Measurements from ENCODE around the gene INSC. TPM values are rescaled to one million over a fixed set of nuclear protein-coding genes. Genes with fewer than 3 reads are reported as not detected.

Gene INSC
- total RNA-seq, 2 experiments from 2014 or later = 0.49 to 0.61 TPM

DNA sequence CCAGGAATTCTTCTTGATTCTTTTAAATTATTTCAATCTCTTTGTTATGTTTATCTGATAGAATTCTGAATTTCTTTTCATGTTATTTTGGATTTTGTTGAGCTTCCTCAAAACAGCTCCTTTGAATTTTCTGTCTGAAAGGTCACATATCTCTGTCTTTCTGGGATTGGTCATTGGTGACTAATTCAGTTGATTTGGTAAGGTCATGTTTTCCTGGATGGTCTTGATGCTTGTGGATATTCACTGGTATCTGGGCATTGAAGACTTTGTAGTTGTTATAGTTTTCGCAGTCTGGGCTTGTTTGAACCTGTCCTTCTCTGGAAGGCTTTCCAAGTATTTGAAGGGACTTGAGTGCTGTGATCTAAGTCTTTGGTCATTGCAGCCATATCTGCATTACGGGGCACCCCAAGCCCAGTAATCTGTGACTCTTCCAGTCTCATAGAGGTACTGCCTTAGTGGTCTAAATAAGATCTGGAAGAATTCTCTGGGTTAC is 18.9 kb upstream of the INSC start:
- CTCF ChIA-PET = interaction anchor here (1.2 to 2.1 kb wide), 3 partner anchors 10 to 64 kb away, joined by 3 to 6 read pairs (median 3); no protein-coding TSS in a partner anchor
- DNase-seq = no peak
- no peak for ATAC-seq
- no peak overlapping the region for H3K27ac Mint-ChIP-seq
- H3K36me3 Mint-ChIP-seq = no peaks in the 10 kb centered on the region
- H3K4me3 Mint-ChIP-seq = no peak overlapping the region
- H3K4me1 Mint-ChIP-seq = peaks cover 11% of the 10 kb centered on the region
- no peaks in the 10 kb centered on the region for H3K9me3 Mint-ChIP-seq (ENCODE audit: low read depth)
- H3K27me3 Mint-ChIP-seq = peaks cover 23% of the 10 kb centered on the region

DNA sequence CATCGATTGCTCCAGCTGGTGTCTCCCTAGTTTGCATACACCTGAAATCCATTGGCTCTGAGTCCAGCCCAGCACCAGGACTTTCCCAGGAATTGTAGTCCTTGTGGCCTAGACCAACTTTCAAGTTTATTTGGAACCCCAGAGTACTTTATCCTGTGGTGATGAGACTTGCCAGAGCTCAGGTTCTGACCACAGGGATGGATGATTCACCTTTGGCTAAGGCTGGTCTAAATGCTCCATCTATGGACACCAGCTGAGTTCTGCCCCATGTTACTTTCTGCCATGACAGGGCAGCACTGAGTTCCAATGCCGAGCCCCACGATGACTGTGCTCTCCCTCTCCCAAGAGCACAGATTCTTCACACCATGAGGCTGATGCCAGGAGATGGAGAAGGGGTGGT is 17.3 kb upstream of the INSC start:
- DNase-seq (no peak), ATAC-seq (no peak)
- CTCF ChIA-PET = interaction anchor here (0.9 to 2.1 kb wide), 2 partner anchors 62 to 189 kb away, joined by 4 to 6 read pairs; no protein-coding TSS in a partner anchor
- Mint-ChIP-seq H3K9me3 (ENCODE audit: low read depth) (no peaks in the 10 kb centered on the region), H3K27ac (no peak overlapping the region), H3K27me3 (peaks cover 23% of the 10 kb centered on the region), H3K4me1 (peaks cover 13% of the 10 kb centered on the region), H3K4me3 (no peak overlapping the region), H3K36me3 (no peaks in the 10 kb centered on the region)

DNA sequence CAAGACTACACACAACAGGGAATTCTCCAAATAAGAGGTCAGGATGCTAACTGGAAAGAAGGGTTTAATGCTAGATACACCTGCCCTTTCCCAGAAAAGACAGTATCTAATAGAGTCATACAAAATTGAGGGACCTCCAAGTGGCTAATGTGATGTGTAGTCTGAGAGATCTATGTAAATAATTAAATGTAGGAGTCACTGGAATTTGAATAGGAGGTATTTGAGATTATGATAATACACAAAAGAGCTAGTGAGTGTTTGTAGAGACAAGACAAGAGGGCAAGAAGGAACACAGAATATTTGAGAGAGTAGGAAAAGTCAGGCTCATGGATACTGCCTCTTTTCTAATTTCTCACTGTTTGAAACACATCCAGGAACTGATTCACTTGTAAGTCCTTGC is 15.5 kb upstream of the INSC start:
- H3K4me3 Mint-ChIP-seq = no peak overlapping the region
- no peak overlapping the region for H3K27ac Mint-ChIP-seq
- no peak for DNase-seq
- ATAC-seq = no peak
- H3K27me3 Mint-ChIP-seq = peaks cover 29% of the 10 kb centered on the region
- no peaks in the 10 kb centered on the region for H3K36me3 Mint-ChIP-seq
- H3K4me1 Mint-ChIP-seq = peaks cover 2% of the 10 kb centered on the region
- CTCF ChIA-PET = interaction anchor here (0.7 to 5.8 kb wide), 9 partner anchors 11 to 192 kb away, joined by 3 to 59 read pairs (median 15); partner anchors contain the start of gene INSC
- H3K9me3 Mint-ChIP-seq (ENCODE audit: low read depth) = no peaks in the 10 kb centered on the region

DNA sequence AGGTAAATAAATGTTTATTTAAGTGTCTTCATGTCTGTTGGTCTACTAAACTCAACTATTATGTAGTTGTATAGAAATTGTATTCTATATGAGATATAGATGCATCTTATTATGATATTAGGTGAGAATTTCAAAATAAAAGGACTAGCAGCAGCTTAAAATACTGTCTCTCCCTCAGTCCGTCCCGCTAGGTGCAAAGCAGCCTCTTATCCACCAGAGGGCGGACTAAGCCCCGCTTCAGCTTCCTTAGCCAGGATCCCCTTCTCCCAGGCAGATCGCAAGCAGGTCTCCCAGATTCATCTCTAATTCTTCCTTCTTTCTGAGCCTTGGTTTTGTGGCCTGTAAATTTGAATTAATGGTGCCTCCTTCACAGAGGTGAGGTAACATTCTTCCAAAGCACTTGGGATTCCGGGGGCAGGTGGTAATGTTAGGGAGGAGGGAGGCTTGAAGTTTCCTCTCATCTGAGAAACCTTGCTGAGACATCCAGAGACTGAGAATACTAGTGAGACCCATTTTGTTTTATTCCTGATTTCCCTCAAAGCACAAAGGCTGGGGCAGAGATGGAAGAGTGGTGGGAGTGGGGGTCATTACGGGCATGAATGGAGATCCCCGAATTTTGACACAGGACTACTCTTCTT is 13.5 kb upstream of the INSC start:
- H3K9me3 Mint-ChIP-seq (ENCODE audit: low read depth) = no peaks in the 10 kb centered on the region

DNA sequence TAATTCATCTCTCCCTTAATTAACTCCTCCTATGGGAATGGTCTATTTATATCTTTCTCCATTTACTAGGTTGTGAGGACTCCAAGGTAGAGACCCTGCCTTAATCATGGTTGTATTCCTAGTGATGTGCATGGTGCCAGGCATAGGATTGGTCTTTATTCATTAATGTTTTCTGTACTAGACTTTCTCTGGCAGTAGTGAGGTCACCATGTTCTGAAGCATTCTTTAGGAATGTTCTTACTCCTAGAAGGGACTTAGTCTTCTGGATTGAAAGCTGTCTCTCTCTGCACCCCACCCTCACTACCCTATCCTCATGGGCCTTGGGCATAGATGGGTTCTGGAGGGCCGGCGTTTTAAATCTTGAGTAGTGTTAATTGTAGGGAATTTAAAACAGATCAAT is 10.6 kb upstream of the INSC start:
- CTCF ChIA-PET = interaction anchor here (1.5 to 5.8 kb wide), 3 partner anchors 28 to 196 kb away, joined by 5 to 59 read pairs (median 5); no protein-coding TSS in a partner anchor
- peaks cover 14% of the 10 kb centered on the region for H3K27me3 Mint-ChIP-seq

More for the DNA sequence above, 13.5 kb upstream of the INSC start:
- CTCF ChIA-PET = interaction anchor here (0.6 to 5.8 kb wide), 28 partner anchors 9 to 1358 kb away, joined by 3 to 59 read pairs (median 4); partner anchors contain the start of genes CALCB and INSC
- Mint-ChIP-seq H3K27ac (no peak overlapping the region), H3K4me3 (no peak overlapping the region), H3K36me3 (no peaks in the 10 kb centered on the region), H3K4me1 (peaks cover 6% of the 10 kb centered on the region), H3K27me3 (peaks cover 29% of the 10 kb centered on the region)
- DNase-seq = peak; percentile 71
- peak; percentile 80 for ATAC-seq

DNA sequence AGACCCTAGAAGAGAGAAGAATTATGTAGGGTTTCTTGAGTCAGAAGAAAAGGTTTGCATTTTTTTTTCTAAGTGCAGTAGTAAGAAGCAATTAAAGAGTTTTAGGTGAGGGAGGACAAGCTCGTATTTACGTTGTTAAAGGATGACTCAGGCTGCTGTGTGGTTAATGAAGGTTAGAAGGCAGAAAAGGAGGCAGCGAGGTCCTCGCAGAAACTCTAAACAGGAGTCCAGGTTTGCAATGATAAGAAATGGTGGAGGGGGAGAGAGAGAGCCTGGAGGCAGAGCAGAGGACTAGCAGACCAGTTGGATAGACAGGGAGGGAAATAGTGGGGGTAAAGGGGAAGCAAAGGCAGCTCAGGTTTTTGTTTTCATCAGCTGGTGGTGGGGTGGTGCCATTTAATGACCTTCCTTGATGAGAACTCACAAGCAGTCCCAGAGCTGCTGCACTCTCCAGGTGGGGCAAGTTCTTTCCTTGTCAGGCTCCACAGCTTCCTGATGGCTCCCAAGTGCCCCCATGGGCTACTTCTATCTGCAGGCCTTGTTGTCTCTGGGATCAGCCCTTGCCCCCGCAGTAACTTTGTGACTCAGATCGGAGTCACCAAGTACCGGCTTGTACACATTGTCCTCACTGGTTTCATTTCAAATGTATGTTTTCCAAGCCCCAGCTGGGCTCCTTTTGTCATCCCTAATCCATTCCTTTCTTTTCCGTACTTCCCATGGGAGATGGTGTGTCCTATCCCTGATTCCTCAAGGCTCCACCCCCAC is 8.3 kb upstream of the INSC start:
- H3K9me3 Mint-ChIP-seq (ENCODE audit: low read depth) = no peaks in the 10 kb centered on the region
- ATAC-seq (no peak), DNase-seq (no peak)
- H3K27ac Mint-ChIP-seq = no peak overlapping the region
- no peak overlapping the region for H3K4me3 Mint-ChIP-seq
- peaks cover 16% of the 10 kb centered on the region for H3K4me1 Mint-ChIP-seq
- CTCF ChIA-PET = interaction anchor here (1.1 to 1.6 kb wide), 2 partner anchors 10 to 15 kb away, joined by 3 read pairs; no protein-coding TSS in a partner anchor
- H3K36me3 Mint-ChIP-seq = no peaks in the 10 kb centered on the region
- peaks cover 5% of the 10 kb centered on the region for H3K27me3 Mint-ChIP-seq

More for the DNA sequence above, 10.6 kb upstream of the INSC start:
- DNase-seq (no peak), ATAC-seq (no peak)
- Mint-ChIP-seq H3K36me3 (no peaks in the 10 kb centered on the region), H3K4me3 (no peak overlapping the region), H3K9me3 (ENCODE audit: low read depth) (no peaks in the 10 kb centered on the region), H3K4me1 (peaks cover 18% of the 10 kb centered on the region), H3K27ac (no peak overlapping the region)

DNA sequence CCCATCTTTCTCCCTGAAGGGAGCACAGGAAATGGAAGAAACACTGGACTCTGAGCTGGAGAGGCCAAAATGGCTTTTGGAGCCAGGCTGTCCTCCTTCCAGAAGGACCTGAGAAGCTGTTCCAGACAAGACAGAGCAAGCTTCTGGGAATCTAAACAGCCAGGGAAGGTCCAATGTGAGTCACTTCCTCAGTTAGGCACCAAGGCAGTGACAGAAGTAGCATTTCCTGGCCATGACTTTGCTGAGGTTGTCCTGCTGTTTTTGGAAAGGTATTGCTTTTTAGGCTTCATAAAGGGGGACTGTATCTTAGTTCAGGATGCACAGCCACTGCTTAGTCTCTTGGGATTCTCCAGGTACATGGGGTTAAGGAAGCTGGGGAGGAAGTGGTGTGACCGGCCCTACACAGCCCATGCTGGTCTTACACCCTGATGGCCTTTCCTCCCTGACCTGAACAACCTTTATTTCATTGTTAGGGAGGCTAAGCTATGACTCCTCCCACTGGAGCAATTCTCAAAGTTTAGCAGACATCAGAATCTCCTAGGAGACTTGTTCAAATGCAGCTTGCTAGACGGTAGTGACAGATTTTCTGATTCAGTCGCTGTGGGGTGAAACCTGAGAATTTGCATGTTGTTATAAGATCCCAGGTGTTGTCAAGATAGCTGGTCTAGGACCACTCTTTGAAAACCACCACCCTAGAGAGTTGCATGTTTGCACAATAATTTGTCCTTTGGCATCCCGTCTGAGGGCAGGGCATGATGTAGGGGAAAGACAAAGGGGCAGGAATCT is 6.8 kb upstream of the INSC start:
- DNase-seq = no peak
- no peaks in the 10 kb centered on the region for H3K36me3 Mint-ChIP-seq
- H3K4me1 Mint-ChIP-seq = peaks cover 16% of the 10 kb centered on the region
- no peak overlapping the region for H3K4me3 Mint-ChIP-seq
- no peak overlapping the region for H3K27ac Mint-ChIP-seq
- H3K9me3 Mint-ChIP-seq (ENCODE audit: low read depth) = no peaks in the 10 kb centered on the region
- CTCF ChIA-PET = no interaction called here
- no peak for ATAC-seq
- H3K27me3 Mint-ChIP-seq = peaks cover 5% of the 10 kb centered on the region

DNA sequence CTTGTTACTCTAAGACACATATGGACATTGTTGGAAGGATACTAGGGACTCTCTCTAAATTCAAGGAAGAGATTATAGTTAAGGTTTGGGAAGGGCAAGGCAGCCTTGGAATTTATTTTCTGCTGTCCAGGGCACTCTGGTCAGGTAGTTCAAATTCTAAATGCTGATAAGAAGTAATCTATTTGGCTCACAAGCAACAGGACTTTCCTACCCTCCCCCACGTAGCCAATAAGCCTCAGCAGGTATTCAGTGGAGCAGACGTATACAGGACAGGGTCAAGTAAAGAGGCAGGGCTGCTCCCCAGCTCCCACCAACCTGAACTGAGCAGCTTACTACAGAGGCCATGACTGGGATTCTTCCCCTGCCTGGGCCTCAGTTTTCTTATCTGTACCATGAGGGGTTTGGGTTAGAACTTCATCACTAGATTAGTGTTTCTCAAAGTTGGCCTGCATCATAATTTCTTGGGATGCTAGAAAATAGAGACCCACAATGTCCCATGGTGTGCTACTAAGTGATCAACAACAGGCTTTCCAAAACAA is 6.1 kb upstream of the INSC start:
- peaks cover 23% of the 10 kb centered on the region for H3K4me1 Mint-ChIP-seq
- CTCF ChIA-PET = no interaction called here
- ATAC-seq (no peak), DNase-seq (no peak)
- H3K36me3 Mint-ChIP-seq = no peaks in the 10 kb centered on the region
- H3K4me3 Mint-ChIP-seq = no peak overlapping the region
- no peaks in the 10 kb centered on the region for H3K9me3 Mint-ChIP-seq (ENCODE audit: low read depth)
- peaks cover 6% of the 10 kb centered on the region for H3K27me3 Mint-ChIP-seq
- H3K27ac Mint-ChIP-seq = no peak overlapping the region

DNA sequence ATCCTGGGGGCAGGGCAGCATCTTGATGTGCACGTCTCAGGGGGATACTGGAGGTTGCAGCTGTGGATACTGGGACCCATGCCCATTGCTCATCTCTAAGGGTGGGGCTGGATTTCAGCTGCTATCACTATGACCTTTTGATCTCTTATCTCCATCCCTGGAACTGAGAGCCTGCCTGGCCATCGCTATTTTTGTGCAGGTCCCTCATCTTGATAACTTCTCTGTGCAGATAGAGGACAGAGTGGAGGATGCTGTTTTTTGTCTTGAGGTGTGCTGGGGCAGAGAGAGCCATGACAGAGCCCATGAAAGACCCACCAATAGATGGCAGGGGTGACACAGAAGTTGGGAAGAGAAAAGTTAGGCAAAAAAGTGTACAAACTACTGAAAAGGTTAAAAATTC is 5.1 kb upstream of the INSC start:
- Mint-ChIP-seq H3K27me3 (peaks cover 10% of the 10 kb centered on the region), H3K9me3 (ENCODE audit: low read depth) (no peaks in the 10 kb centered on the region), H3K36me3 (no peaks in the 10 kb centered on the region), H3K27ac (no peak overlapping the region), H3K4me3 (no peak overlapping the region), H3K4me1 (peaks cover 29% of the 10 kb centered on the region)
- CTCF ChIA-PET = interaction anchor here (1.2 to 2.5 kb wide), 3 partner anchors 9 to 98 kb away, joined by 3 to 7 read pairs (median 4); no protein-coding TSS in a partner anchor
- ATAC-seq = no peak
- no peak for DNase-seq

DNA sequence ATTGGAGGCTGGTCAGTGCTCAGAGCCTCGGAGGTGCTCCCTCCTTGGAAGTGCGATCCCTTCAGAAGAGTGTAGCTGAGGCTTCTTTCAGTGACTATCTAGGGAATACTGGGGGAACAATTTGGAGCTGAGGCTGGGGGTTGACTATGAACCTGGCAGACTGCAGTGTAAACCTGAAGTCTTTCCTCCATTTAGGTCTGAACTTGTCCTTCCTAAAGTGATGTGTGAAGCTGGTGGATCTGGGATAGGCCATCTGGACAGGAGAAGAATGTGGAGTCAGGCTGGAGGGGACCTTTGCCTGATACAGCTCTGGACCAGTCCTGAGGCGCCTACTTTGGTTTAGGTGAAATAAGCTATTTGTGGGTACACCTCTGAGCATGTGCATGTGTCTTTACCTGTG is 3.5 kb upstream of the INSC start:
- H3K27ac Mint-ChIP-seq = no peak overlapping the region
- no peaks in the 10 kb centered on the region for H3K9me3 Mint-ChIP-seq (ENCODE audit: low read depth)
- no peak overlapping the region for H3K4me3 Mint-ChIP-seq
- ATAC-seq (no peak), DNase-seq (no peak)
- H3K36me3 Mint-ChIP-seq = no peaks in the 10 kb centered on the region
- peaks cover 25% of the 10 kb centered on the region for H3K27me3 Mint-ChIP-seq
- CTCF ChIA-PET = interaction anchor here (0.9 to 2.5 kb wide), 3 partner anchors 10 to 15 kb away, joined by 3 to 7 read pairs (median 5); no protein-coding TSS in a partner anchor
- H3K4me1 Mint-ChIP-seq = peaks cover 28% of the 10 kb centered on the region

DNA sequence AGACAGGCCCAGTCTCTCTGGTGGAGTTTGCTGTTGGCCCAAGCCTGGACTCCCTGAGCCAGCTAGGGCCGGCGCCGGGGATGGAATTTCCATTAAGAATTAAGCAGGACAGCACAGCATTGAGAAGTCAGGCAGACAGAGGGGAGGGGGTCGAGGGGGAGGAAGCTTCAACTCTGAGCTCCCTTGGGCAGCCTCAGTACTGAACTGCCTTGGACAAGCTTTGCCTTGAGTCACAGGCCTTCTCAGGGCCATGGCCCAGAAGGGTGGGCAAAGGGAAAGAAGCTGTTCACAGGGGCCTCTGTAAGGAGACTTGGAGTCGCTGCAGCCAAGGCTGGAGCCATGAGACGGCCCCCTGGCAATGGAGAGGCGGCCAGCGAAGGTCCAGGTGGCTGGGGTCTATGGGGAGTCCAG is 2.6 kb upstream of the INSC start:
- Mint-ChIP-seq H3K27ac (no peak overlapping the region), H3K4me3 (no peak overlapping the region)
- DNase-seq = no peak

DNA sequence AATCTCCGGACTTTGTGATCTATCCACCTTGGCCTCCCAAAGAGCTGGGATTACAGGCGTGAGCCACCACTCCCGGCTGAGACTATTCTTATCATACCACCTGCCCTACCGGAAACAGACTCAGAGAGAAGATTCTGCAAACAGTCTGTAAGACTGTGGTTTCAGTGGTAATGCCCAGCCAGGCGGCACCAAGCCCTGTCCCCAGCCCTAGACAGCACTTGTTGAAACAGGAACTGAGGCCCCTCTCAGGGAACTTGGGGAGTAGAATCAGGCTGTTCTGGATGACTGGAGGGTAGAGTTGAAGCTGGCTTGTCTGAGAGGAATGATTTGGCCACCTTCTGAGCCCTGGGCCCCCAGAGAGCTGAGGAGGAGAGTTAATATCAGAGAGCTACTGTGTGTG is 1.3 kb upstream of the INSC start:
- peaks cover 27% of the 10 kb centered on the region for H3K4me1 Mint-ChIP-seq
- CTCF ChIA-PET = interaction anchor here (3.5 kb wide), 1 partner anchor 13 kb away, joined by 13 read pairs; no protein-coding TSS in a partner anchor
- DNase-seq = peak; percentile 57
- peak overlapping the region; percentile 16 for H3K27ac Mint-ChIP-seq
- H3K4me3 Mint-ChIP-seq = no peak overlapping the region
- peak; percentile 52 for ATAC-seq
- H3K27me3 Mint-ChIP-seq = peaks cover 34% of the 10 kb centered on the region
- no peaks in the 10 kb centered on the region for H3K9me3 Mint-ChIP-seq (ENCODE audit: low read depth)
- H3K36me3 Mint-ChIP-seq = no peaks in the 10 kb centered on the region

More for the DNA sequence above, 2.6 kb upstream of the INSC start:
- no peak for ATAC-seq
- no peaks in the 10 kb centered on the region for H3K36me3 Mint-ChIP-seq
- no peaks in the 10 kb centered on the region for H3K9me3 Mint-ChIP-seq (ENCODE audit: low read depth)
- CTCF ChIA-PET = interaction anchor here (0.5 to 3.5 kb wide), 3 partner anchors 11 to 206 kb away, joined by 3 to 13 read pairs (median 4); no protein-coding TSS in a partner anchor
- peaks cover 29% of the 10 kb centered on the region for H3K4me1 Mint-ChIP-seq
- H3K27me3 Mint-ChIP-seq = peaks cover 30% of the 10 kb centered on the region
